Calu3 (cell line): ENCODE data around the gene MAMLD1. TPM values are rescaled to one million over a fixed set of nuclear protein-coding genes. Genes with fewer than 3 reads are reported as not detected.

ENCODE experiments used
- BruUV-seq: library from RNA; stranded (reverse); fragments of 400-500 nt; replicated peaks from 2 replicates; lab custom pipeline; 2021; lab: Mats Ljungman, UMichigan
- CTCF ChIA-PET: fragments of 300-600 bp; sonication (Branson Sonifier 250); formaldehyde crosslinking; loops from one replicate; lab custom pipeline; 2022; ENCODE audit warnings: antibody characterized with exemption; lab: Charles Lee
- DNase-seq: peaks from one replicate; pipeline ENCODE4 v3.0.0; 2022
- H3K27ac Mint-ChIP-seq: one replicate; pipeline ENCODE4 v1.8.0; 2022; ENCODE audit warnings: mixed read lengths; ENCODE audit not compliant: unreplicated experiment
- H3K27me3 Mint-ChIP-seq: one replicate; pipeline ENCODE4 v1.8.0; 2022; ENCODE audit warnings: mixed read lengths; ENCODE audit not compliant: unreplicated experiment
- H3K36me3 Mint-ChIP-seq: one replicate; pipeline ENCODE4 v1.8.0; 2022; ENCODE audit warnings: mild to moderate bottlenecking, moderate library complexity, mixed read lengths; ENCODE audit not compliant: insufficient read depth, unreplicated experiment
- H3K4me1 Mint-ChIP-seq: one replicate; pipeline ENCODE4 v1.8.0; 2022; ENCODE audit warnings: mild to moderate bottlenecking, low read depth, mixed read lengths; ENCODE audit not compliant: unreplicated experiment
- H3K4me3 Mint-ChIP-seq: one replicate; pipeline ENCODE4 v1.8.0; 2022; ENCODE audit warnings: mild to moderate bottlenecking, low read depth, moderate library complexity, mixed read lengths; ENCODE audit not compliant: unreplicated experiment
- H3K9me3 Mint-ChIP-seq: one replicate; pipeline ENCODE4 v1.8.0; 2022; ENCODE audit warnings: low read depth, mixed read lengths; ENCODE audit not compliant: unreplicated experiment
- intact Hi-C: fragments of 100-400 bp; cut with micrococcal nuclease; formaldehyde crosslinking; loops from one replicate; pipeline ENCODE4 v1.10.0; 2022; ENCODE audit not compliant: unreplicated experiment
- total RNA-seq: library from RNA; stranded (reverse); gene quantifications from 2 replicates; pipeline ENCODE4 v1.2.3, GENCODE V29; 2022
- TF ChIP-seq, protein P1 (sequence below): fragments of 200-600 bp; IDR thresholded peaks from one replicate; pipeline ENCODE4 v1.8.0; 2022; ENCODE audit warnings: antibody characterized with exemption; ENCODE audit not compliant: unreplicated experiment

Gene MAMLD1
- total RNA-seq, 1 experiment from 2014 or later, result 8.8 TPM

DNA sequence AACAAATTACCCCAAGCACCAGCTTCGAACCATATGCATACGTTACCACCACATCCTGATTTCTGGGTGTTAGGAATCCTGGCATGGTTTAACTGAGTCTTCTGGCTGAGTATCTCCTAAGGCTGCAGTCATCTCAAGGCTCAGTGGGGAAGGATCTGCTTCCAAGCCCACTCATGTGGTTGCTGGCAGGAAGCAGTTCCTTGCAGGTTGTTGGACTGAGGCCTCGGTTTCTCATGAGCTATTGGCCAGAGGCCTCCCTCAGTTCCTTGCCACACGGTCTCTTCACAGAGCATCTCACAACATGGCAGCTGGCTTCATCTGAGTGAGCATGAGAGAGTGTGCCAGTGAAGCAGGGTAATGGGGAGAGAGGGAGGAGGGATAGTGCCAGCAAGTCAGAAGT is 109.2 kb downstream of the MAMLD1 start:
- CTCF ChIA-PET, result no interaction called here
- intact Hi-C loops, result no loop called here
- H3K9me3 Mint-ChIP-seq, result no peaks in the 10 kb centered on the region

GRCh38 chrX:150473371-150473770 is 110.3 kb downstream of the MAMLD1 start:
- no peak for DNase-seq
- H3K27ac Mint-ChIP-seq, result no peak overlapping the region
- no TSS peak for BruUV-seq
- no peaks in the 10 kb centered on the region for H3K36me3 Mint-ChIP-seq
- TF ChIP-seq, protein P1, sequence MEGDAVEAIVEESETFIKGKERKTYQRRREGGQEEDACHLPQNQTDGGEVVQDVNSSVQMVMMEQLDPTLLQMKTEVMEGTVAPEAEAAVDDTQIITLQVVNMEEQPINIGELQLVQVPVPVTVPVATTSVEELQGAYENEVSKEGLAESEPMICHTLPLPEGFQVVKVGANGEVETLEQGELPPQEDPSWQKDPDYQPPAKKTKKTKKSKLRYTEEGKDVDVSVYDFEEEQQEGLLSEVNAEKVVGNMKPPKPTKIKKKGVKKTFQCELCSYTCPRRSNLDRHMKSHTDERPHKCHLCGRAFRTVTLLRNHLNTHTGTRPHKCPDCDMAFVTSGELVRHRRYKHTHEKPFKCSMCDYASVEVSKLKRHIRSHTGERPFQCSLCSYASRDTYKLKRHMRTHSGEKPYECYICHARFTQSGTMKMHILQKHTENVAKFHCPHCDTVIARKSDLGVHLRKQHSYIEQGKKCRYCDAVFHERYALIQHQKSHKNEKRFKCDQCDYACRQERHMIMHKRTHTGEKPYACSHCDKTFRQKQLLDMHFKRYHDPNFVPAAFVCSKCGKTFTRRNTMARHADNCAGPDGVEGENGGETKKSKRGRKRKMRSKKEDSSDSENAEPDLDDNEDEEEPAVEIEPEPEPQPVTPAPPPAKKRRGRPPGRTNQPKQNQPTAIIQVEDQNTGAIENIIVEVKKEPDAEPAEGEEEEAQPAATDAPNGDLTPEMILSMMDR, result no peak
- H3K4me1 Mint-ChIP-seq, result no peaks in the 10 kb centered on the region
- no peaks in the 10 kb centered on the region for H3K27me3 Mint-ChIP-seq
- intact Hi-C loops, result no loop called here
- no peak overlapping the region for H3K4me3 Mint-ChIP-seq
- CTCF ChIA-PET, result no interaction called here
- H3K9me3 Mint-ChIP-seq, result no peaks in the 10 kb centered on the region

More for the DNA sequence above, 109.2 kb downstream of the MAMLD1 start:
- Mint-ChIP-seq H3K4me1 (no peaks in the 10 kb centered on the region), H3K27ac (no peak overlapping the region), H3K27me3 (no peaks in the 10 kb centered on the region), H3K4me3 (no peak overlapping the region), H3K36me3 (no peaks in the 10 kb centered on the region)
- BruUV-seq, result no TSS peak
- TF ChIP-seq, protein P1, result no peak
- DNase-seq, result no peak

DNA sequence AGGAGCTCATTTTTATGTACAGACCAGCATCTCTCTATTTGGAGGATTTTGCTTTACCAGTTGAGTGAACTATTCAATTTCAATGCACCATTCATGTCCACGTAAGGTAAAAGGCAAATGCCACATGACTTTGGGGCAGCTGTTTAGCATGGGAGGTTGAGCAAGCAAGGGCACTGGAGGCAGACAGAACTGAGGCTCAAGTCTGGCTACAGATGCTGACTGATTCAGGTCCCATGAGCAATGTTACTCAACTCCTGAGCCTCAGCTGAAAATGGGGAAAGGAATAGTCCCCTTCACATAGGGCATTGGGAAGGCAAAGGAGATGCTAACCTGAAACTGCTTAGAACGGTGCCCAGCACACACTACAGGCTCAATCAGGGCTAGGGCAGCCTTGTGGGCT is 112.3 kb downstream of the MAMLD1 start:
- TF ChIP-seq, protein P1, result no peak
- no peak overlapping the region for H3K4me3 Mint-ChIP-seq
- intact Hi-C loops, result no loop called here
- no TSS peak for BruUV-seq
- H3K27ac Mint-ChIP-seq, result no peak overlapping the region
- no peak for DNase-seq
- no peaks in the 10 kb centered on the region for H3K27me3 Mint-ChIP-seq
- H3K36me3 Mint-ChIP-seq, result no peaks in the 10 kb centered on the region
- no peaks in the 10 kb centered on the region for H3K9me3 Mint-ChIP-seq
- CTCF ChIA-PET, result no interaction called here
- no peaks in the 10 kb centered on the region for H3K4me1 Mint-ChIP-seq

DNA sequence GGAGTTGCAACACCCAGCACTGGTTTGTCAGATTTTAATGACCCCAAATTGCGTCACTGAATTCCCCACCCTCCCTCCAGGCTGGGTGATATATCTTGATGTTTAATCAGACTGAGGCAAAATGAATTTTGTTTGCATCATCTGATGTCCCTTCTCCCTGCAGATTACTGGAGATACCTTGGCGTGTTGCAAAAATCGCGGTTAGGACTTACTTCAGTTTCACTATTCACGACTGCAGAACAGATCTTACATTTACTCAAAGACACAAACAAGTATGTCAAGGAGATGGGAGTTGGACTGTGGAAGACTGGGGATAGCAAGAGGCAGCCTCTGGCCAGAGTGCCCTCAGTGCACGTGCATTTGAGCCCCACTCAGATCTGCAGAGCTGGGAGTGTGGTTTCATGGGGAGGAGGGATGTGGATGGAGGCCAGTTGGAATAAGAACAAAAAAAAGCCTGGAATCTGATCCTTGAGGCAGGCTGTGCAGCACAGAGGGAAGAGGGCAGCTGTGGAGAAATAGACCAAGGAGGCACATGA is 113.1 kb downstream of the MAMLD1 start:
- no peak for DNase-seq
- Mint-ChIP-seq H3K27ac (no peak overlapping the region), H3K4me1 (no peaks in the 10 kb centered on the region), H3K9me3 (no peaks in the 10 kb centered on the region), H3K4me3 (no peak overlapping the region), H3K36me3 (no peaks in the 10 kb centered on the region), H3K27me3 (no peaks in the 10 kb centered on the region)
- intact Hi-C loops, result no loop called here
- no TSS peak for BruUV-seq
- CTCF ChIA-PET, result no interaction called here
- TF ChIP-seq, protein P1, result no peak
